Sigmoid colon (tissue), 7 donors: ENCODE measurements around the gene POU6F2. TPM values are rescaled to one million over a fixed set of nuclear protein-coding genes. Genes with fewer than 3 reads are reported as not detected.

Experiments used
- DNase-seq: peaks from one replicate; pipeline ENCODE4 v3.0.0-alpha.2; 2019
- H3K27ac ChIP-seq, 4 donors: fragments of 200-600 bp; sonication (generic); one replicate each; pipeline ENCODE4 v1.5.1; 2016 to 2019; ENCODE audit warnings: mild to moderate bottlenecking in 1 of 4
- H3K27me3 ChIP-seq, 3 donors: fragments of 200-600 bp; sonication (generic); one replicate each; pipeline ENCODE4 v1.5.1; 2019; ENCODE audit warnings: mild to moderate bottlenecking in 1 of 3
- H3K36me3 ChIP-seq, 4 donors: fragments of 200-600 bp; sonication (generic); one replicate each; pipeline ENCODE4 v1.5.1; 2016 to 2019
- H3K4me1 ChIP-seq, 4 donors: fragments of 200-600 bp; sonication (generic); one replicate each; pipeline ENCODE4 v1.5.1; 2017 to 2019
- H3K4me3 ChIP-seq, 4 donors: fragments of 200-600 bp; sonication (generic); one replicate each; pipeline ENCODE4 v1.5.1; 2017 to 2019; ENCODE audit warnings: mild to moderate bottlenecking in 2 of 4, moderate library complexity in 1 of 4
- H3K9me3 ChIP-seq, 4 donors: fragments of 200-600 bp in 3 of 4; sonication (generic) in 3 of 4; one replicate each; pipeline versions ENCODE4 v1.5.1 to v1.6.1; 2013 to 2019
- EP300 ChIP-seq, 4 donors: sonication (generic); formaldehyde crosslinking; IDR thresholded peaks; one replicate each; pipeline ENCODE4 v1.6.1; 2017; ENCODE audit warnings: antibody characterized with exemption in 4 of 4
- POLR2A ChIP-seq, 2 donors: fragments of 450-650 bp; IDR thresholded peaks; one replicate each; pipeline ENCODE4 v1.6.1; 2016; ENCODE audit warnings: antibody characterized with exemption in 2 of 2, mild to moderate bottlenecking in 2 of 2, moderate library complexity in 2 of 2
- POLR2AphosphoS5 ChIP-seq, 4 donors: sonication (generic); formaldehyde crosslinking; IDR thresholded peaks; one replicate each; pipeline ENCODE4 v1.6.1; 2017; ENCODE audit warnings: antibody characterized with exemption in 4 of 4
- WGBS, 2 donors: extraction: QIAGEN DNeasy Blood & Tissue Kit; methylation state at CpG; one replicate each; pipeline ENCODE4 v1.1.7; 2013; 5-methylcytosine and 5-hydroxymethylcytosine counted together
- intact Hi-C: fragments of 100-400 bp; cut with DNase I; formaldehyde crosslinking; loops from one replicate; pipeline ENCODE4 v1.15.1; 2023
- polyA plus RNA-seq, 3 donors: library from polyadenylated mRNA; stranded (reverse); fragments of 200-250 nt; gene quantifications; one replicate each; pipeline ENCODE4 v1.2.3, GENCODE V29; 2013
- total RNA-seq, 4 donors: library from RNA; depleted of rRNA; stranded (reverse); fragments of >200 nt; gene quantifications; one replicate each; pipeline ENCODE4 v1.1.0, GENCODE V29; 2016
- TF ChIP-seq, protein P1 (sequence below), 4 experiments: fragments of 450-650 bp in 3 of 4; fragments of 200-600 bp in 1 of 4; IDR thresholded peaks; one replicate each; pipeline ENCODE4 v1.5.1; 2016 to 2019; ENCODE audit warnings: antibody characterized with exemption in 4 of 4, mild to moderate bottlenecking in 3 of 4, moderate library complexity in 2 of 4
- donor health status: healthy with polysubstance abuse.
- donor health status: Bipolar disorder and iron deficiency.
- donor health status: healthy.

The POU6F2 gene
- total and polyA plus RNA-seq, 7 donors: 0.04 TPM; not detected in 6

DNA sequence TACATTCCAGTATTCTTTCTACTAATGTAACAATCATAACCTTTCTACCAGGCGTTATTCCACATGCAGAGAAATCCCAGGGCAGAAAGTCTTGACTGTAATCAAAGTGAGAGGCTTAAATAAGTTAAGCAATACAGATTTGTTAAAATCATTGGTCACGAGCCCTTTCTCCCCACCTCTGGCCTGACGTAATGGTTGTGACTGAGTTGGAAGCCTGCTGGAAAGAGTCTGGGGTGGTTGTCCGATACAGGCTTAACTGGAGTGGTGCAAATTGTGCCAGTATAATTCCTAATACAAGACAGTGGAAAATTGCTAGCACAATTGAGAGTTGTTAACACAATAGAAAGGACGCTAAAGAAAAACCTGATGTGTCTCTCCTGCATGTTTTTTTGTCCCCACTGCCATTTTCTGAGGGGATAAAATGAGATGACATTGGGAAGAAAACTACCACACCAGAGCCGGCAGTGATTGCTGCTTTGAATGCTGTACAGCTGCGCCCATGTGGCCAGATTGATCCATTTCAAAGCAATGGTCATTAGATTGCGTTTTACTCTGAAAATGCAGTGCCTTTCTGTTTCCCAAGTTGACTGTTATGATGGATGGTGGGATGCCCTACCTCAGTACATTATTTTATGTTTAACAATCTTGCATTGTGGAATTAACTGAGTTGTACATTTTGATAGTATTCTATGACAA is 190.8 kb downstream of the POU6F2 start:
- intact Hi-C loops: no loop called here
- H3K4me1 ChIP-seq: peaks cover 0 to 8% (median 2%) of the 10 kb centered on the region in 4 donors
- no peak overlapping the region for H3K27ac ChIP-seq
- no peak for TF ChIP-seq POLR2AphosphoS5 (IDR thresholded peaks at IDR 0.05)
- TF ChIP-seq POLR2A (IDR thresholded peaks at IDR 0.05): no peak
- TF ChIP-seq, protein P1, sequence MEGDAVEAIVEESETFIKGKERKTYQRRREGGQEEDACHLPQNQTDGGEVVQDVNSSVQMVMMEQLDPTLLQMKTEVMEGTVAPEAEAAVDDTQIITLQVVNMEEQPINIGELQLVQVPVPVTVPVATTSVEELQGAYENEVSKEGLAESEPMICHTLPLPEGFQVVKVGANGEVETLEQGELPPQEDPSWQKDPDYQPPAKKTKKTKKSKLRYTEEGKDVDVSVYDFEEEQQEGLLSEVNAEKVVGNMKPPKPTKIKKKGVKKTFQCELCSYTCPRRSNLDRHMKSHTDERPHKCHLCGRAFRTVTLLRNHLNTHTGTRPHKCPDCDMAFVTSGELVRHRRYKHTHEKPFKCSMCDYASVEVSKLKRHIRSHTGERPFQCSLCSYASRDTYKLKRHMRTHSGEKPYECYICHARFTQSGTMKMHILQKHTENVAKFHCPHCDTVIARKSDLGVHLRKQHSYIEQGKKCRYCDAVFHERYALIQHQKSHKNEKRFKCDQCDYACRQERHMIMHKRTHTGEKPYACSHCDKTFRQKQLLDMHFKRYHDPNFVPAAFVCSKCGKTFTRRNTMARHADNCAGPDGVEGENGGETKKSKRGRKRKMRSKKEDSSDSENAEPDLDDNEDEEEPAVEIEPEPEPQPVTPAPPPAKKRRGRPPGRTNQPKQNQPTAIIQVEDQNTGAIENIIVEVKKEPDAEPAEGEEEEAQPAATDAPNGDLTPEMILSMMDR (IDR thresholded peaks at IDR 0.05): no peak
- TF ChIP-seq EP300 (IDR thresholded peaks at IDR 0.05): no peak
- no peaks in the 10 kb centered on the region for H3K27me3 ChIP-seq
- H3K9me3 ChIP-seq: peaks cover 0 to 1% (median 0%) of the 10 kb centered on the region in 4 donors
- no peaks in the 10 kb centered on the region for H3K36me3 ChIP-seq
- H3K4me3 ChIP-seq: no peak overlapping the region
- 65 to 78% methylated on average over 8 of the region's 8 CpGs for WGBS, 2 donors
- no peak for DNase-seq

- no peak for TF ChIP-seq POLR2A (IDR thresholded peaks at IDR 0.05)
- no peak for TF ChIP-seq POLR2AphosphoS5 (IDR thresholded peaks at IDR 0.05)
- no peak for TF ChIP-seq EP300 (IDR thresholded peaks at IDR 0.05)
- TF ChIP-seq, protein P1 (IDR thresholded peaks at IDR 0.05): no peak
- Histone ChIP-seq H3K36me3 (no peaks in the 10 kb centered on the region), H3K4me1 (peaks cover 0 to 8% (median 2%) of the 10 kb centered on the region in 4 donors), H3K27me3 (no peaks in the 10 kb centered on the region), H3K27ac (no peak overlapping the region), H3K9me3 (no peaks in the 10 kb centered on the region), H3K4me3 (no peak overlapping the region)
- DNase-seq: no peak
- intact Hi-C loops: no loop called here
- 47 to 68% methylated on average over 1 of the region's 1 CpG for WGBS, 2 donors
Observed at GRCh38 chr7:39172137-39172536, 194.4 kb downstream of the POU6F2 start.

DNA sequence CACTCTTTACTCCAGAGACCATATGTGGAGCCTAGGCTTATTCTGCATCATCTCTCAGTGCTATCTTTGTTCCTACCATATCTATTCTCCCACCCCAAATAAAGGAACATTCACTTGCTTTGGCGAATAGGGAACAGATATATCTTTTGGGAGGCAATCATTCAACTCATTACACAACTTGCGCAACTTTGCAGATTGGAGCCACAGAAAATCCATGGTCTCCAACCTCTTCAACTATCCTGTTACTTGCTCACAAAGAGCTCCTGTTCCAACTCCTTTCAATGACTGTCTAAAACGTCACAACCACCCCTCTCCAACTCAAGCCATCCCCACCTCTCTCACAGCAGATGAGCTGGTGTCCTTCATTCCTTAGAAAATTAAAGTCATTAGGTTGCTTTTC is 203.7 kb downstream of the POU6F2 start:
- TF ChIP-seq POLR2AphosphoS5 (IDR thresholded peaks at IDR 0.05) (no peak), POLR2A (IDR thresholded peaks at IDR 0.05) (no peak), EP300 (IDR thresholded peaks at IDR 0.05) (no peak)
- TF ChIP-seq, protein P1 (IDR thresholded peaks at IDR 0.05): no peak
- Histone ChIP-seq H3K36me3 (no peaks in the 10 kb centered on the region), H3K9me3 (no peaks in the 10 kb centered on the region), H3K4me3 (no peak overlapping the region), H3K27ac (no peak overlapping the region), H3K4me1 (peaks cover 0 to 8% (median 3%) of the 10 kb centered on the region in 4 donors), H3K27me3 (no peaks in the 10 kb centered on the region)
- intact Hi-C loops: no loop called here
- WGBS, 2 donors: 83 to 87% methylated on average over 3 of the region's 3 CpGs
- no peak for DNase-seq

DNA sequence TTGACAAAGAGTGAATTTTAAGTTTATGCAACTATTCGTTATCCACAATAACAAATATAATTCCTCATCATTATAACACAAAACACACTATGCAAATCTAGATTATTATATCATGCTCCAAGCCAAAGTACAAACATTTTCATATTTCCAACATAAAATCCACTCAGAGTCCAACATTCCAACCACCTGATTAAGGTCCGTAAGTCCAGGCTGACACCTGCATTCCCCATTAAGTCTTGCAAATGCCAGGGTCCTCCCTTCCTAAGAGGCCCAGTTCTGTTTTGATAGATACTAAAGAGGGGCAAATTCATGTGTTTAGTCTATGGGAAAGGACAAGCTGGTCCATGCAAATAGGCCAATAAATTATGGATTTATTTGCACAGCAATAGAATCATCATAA is 206.1 kb downstream of the POU6F2 start:
- Histone ChIP-seq H3K27me3 (no peaks in the 10 kb centered on the region), H3K4me3 (no peak overlapping the region), H3K36me3 (no peaks in the 10 kb centered on the region), H3K4me1 (peaks cover 0 to 8% (median 3%) of the 10 kb centered on the region in 4 donors), H3K27ac (no peak overlapping the region), H3K9me3 (no peaks in the 10 kb centered on the region)
- DNase-seq: no peak
- TF ChIP-seq, protein P1 (IDR thresholded peaks at IDR 0.05): no peak
- TF ChIP-seq POLR2A (IDR thresholded peaks at IDR 0.05) (no peak), EP300 (IDR thresholded peaks at IDR 0.05) (no peak), POLR2AphosphoS5 (IDR thresholded peaks at IDR 0.05) (no peak)
- intact Hi-C loops: no loop called here
- 82 to 85% methylated on average over 2 of the region's 2 CpGs for WGBS, 2 donors
